ENCODE measurements around the gene CMIP. TPM values are rescaled to one million over a fixed set of nuclear protein-coding genes. Genes with fewer than 3 reads are reported as not detected.
A peak's percentile ranks its signal among the peaks of the same experiment; 100 is the strongest.

The CMIP gene
- total and polyA plus RNA-seq, 7 donors = 1.4 to 8.9 (median 4.1) TPM

GRCh38 chr16:81620029-81620428 is 175.4 kb downstream of the CMIP start:
- Histone ChIP-seq H3K27me3 (ENCODE audit: insufficient read depth in 3 of 3, low read length in 2 of 3) (no peaks in the 10 kb centered on the region), H3K4me1 (no peaks in the 10 kb centered on the region), H3K27ac (no peak overlapping the region), H3K9me3 (no peaks in the 10 kb centered on the region), H3K36me3 (ENCODE audit: insufficient read depth in 1 of 2, low read depth in 1 of 2) (no peaks in the 10 kb centered on the region), H3K4me3 (no peak overlapping the region)
- WGBS, 3 donors = 89 to 94% (median 91%) methylated on average over 4 of the region's 4 CpGs
- intact Hi-C loops (cut with DNase I) = loop anchor here in 1 of 2 donors (5.0 kb wide), 1 partner anchor 102 kb away; no protein-coding TSS in a partner anchor
- TF ChIP-seq CTCF (IDR thresholded peaks at IDR 0.05) = no peak
- ATAC-seq = no peak
- DNase-seq = no peak

GRCh38 chr16:81620796-81621195 is 176.2 kb downstream of the CMIP start:
- Histone ChIP-seq H3K27ac (no peak overlapping the region), H3K36me3 (ENCODE audit: insufficient read depth in 1 of 2, low read depth in 1 of 2) (no peaks in the 10 kb centered on the region), H3K4me1 (no peaks in the 10 kb centered on the region), H3K4me3 (no peak overlapping the region), H3K27me3 (ENCODE audit: insufficient read depth in 3 of 3, low read length in 2 of 3) (no peaks in the 10 kb centered on the region), H3K9me3 (no peaks in the 10 kb centered on the region)
- intact Hi-C loops (cut with DNase I) = loop anchor here in 1 of 2 donors (5.0 kb wide), 1 partner anchor 102 kb away; no protein-coding TSS in a partner anchor
- TF ChIP-seq CTCF (IDR thresholded peaks at IDR 0.05) = no peak
- DNase-seq (no peak), ATAC-seq (no peak)
- 92 to 93% (median 93%) methylated on average over 9 of the region's 9 CpGs for WGBS, 3 donors

GRCh38 chr16:81621496-81621895 is 176.9 kb downstream of the CMIP start:
- ATAC-seq (no peak), DNase-seq (no peak)
- H3K4me3 ChIP-seq = no peak overlapping the region
- no peaks in the 10 kb centered on the region for H3K9me3 ChIP-seq
- H3K36me3 ChIP-seq (ENCODE audit: insufficient read depth in 1 of 2, low read depth in 1 of 2) = no peaks in the 10 kb centered on the region
- intact Hi-C loops (cut with DNase I) = loop anchor here in 1 of 2 donors (5.0 kb wide), 1 partner anchor 101 kb away; no protein-coding TSS in a partner anchor
- no peaks in the 10 kb centered on the region for H3K4me1 ChIP-seq
- WGBS, 3 donors = 88 to 91% (median 88%) methylated on average over 8 of the region's 8 CpGs
- H3K27me3 ChIP-seq (ENCODE audit: insufficient read depth in 3 of 3, low read length in 2 of 3) = no peaks in the 10 kb centered on the region
- no peak for TF ChIP-seq CTCF (IDR thresholded peaks at IDR 0.05)
- no peak overlapping the region for H3K27ac ChIP-seq

GRCh38 chr16:81623365-81624102 is 178.9 kb downstream of the CMIP start:
- no peak for ATAC-seq
- H3K27ac ChIP-seq = no peak overlapping the region

More at GRCh38 chr16:81623365-81624102, 178.9 kb downstream of the CMIP start:
- TF ChIP-seq CTCF (IDR thresholded peaks at IDR 0.05) = peak; percentile 31
- DNase-seq = no peak
- H3K4me3 ChIP-seq = no peak overlapping the region
- no peaks in the 10 kb centered on the region for H3K4me1 ChIP-seq
- no peaks in the 10 kb centered on the region for H3K9me3 ChIP-seq
- no peaks in the 10 kb centered on the region for H3K36me3 ChIP-seq (ENCODE audit: insufficient read depth in 1 of 2, low read depth in 1 of 2)
- H3K27me3 ChIP-seq (ENCODE audit: insufficient read depth in 3 of 3, low read length in 2 of 3) = no peaks in the 10 kb centered on the region
- intact Hi-C loops (cut with DNase I) = loop anchor here in 1 of 2 donors (5.0 kb wide), 1 partner anchor 99 kb away; no protein-coding TSS in a partner anchor
- WGBS, 3 donors = 69 to 76% (median 74%) methylated on average over 5 of the region's 5 CpGs
